DLD1 (cell line): ENCODE measurements around the gene HOXA10.

Experiments
- in situ Hi-C: cut with HindIII; loops from 2 replicates; pipeline ENCODE4 v1.10.0; 2017; ENCODE audit warnings: low sequenced_read_pairs

Gene HOXA10

GRCh38 chr7:27192546-27193334 lies 18.6 kb upstream of the HOXA10 start:
- in situ Hi-C loops, result no loop called here

GRCh38 chr7:27191833-27192545 lies 17.9 kb upstream of the HOXA10 start:
- in situ Hi-C loops, result no loop called here

- in situ Hi-C loops, result no loop called here
Observed at GRCh38 chr7:27191161-27191731, 17.1 kb upstream of the HOXA10 start.

GRCh38 chr7:27189997-27190748 lies 16.1 kb upstream of the HOXA10 start:
- in situ Hi-C loops, result no loop called here

- in situ Hi-C loops, result no loop called here
Observed at GRCh38 chr7:27189295-27189996, 15.3 kb upstream of the HOXA10 start.

GRCh38 chr7:27188386-27189294 lies 14.5 kb upstream of the HOXA10 start:
- in situ Hi-C loops, result no loop called here

- in situ Hi-C loops, result no loop called here
Observed at GRCh38 chr7:27187475-27188385, 13.6 kb upstream of the HOXA10 start.

- in situ Hi-C loops, result no loop called here
Observed at GRCh38 chr7:27186668-27187474, 12.8 kb upstream of the HOXA10 start.

- in situ Hi-C loops, result no loop called here
Observed at GRCh38 chr7:27185854-27186667, 11.9 kb upstream of the HOXA10 start.

GRCh38 chr7:27185013-27185853 lies 11.1 kb upstream of the HOXA10 start, which contains the start of gene HOXA11:
Gene HOXA11, minus strand, starts transcription at chr7:27185232. Its CDS starts 88 bp downstream, at chr7:27185144.
- in situ Hi-C loops, result no loop called here

GRCh38 chr7:27184337-27185012 lies 10.4 kb upstream of the HOXA10 start:
- in situ Hi-C loops, result no loop called here

- in situ Hi-C loops, result no loop called here
Observed at GRCh38 chr7:27183682-27184336, 9.7 kb upstream of the HOXA10 start.

GRCh38 chr7:27182861-27183681 lies 9.0 kb upstream of the HOXA10 start:
- in situ Hi-C loops, result no loop called here

GRCh38 chr7:27182285-27182841 lies 8.2 kb upstream of the HOXA10 start:
- in situ Hi-C loops, result no loop called here
